Activated CD4-positive, CD25-positive, alpha-beta regulatory T cell treated with anti-CD3 and anti-CD28 coated beads, Interleukin-2, amount 50 U/mL, for 24 hours (primary cell): ENCODE measurements around the gene SRBD1.

Experiments
- ATAC-seq, 2 donors: fragments of 150-1000 bp; cut with Tn5 transposase; one replicate each; pipeline ENCODE4 v1.10.0; 2021; ENCODE audit warnings: mild to moderate bottlenecking in 1 of 2, moderate library complexity in 1 of 2

Gene SRBD1

DNA sequence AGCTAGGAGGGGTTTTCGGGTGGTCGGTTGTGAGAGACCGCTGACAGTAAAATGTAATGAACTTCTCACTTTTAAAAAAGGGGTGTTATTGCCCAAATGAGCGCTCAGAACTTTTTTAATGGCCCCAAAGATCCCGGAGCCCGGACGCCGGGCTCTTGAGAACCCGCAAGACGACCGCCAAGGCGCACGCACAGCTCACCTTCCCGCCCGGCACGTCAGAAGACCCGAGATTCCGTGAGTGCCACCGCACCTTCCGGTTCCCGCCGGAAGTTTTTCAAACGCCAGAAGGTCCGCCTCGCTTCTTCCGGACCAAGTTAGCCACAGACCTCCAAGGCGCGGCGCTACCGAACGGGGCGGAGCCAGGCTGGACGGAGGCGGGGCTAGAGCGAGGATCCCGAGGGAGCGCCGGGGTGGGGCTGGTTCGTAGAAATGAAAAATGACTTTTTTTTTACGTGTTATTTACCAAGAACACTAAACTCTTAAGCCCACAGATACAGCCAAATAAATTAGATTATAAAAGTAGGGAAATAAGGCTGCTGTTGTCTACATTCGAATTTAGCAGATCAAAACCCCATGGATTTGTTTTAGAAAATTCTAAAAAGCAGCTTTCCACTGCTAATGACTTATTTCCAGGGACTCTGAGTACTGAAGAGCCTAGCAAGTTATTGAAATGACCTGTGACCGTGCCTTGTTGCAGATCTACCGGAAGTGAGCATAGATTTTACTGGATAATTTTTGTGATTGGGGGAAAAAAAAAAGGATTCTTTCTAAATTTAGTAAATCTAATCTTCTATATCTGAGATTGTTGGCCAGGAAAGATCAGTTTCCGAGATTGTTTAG, at the start of gene SRBD1:
TSS of gene SRBD1 (minus strand) at position 248 of the 840 bp plus-strand sequence. CDS start 5,826 bp downstream, outside the sequence.
- ATAC-seq, result peak; percentile 95 to 96

- no peak for ATAC-seq
These were observed 43.2 kb upstream of the SRBD1 start for GRCh38 chr2:45654250-45654649.

- ATAC-seq, result no peak
These were observed 42.3 kb upstream of the SRBD1 start for GRCh38 chr2:45653122-45653913.

GRCh38 chr2:45652090-45653031, 41.3 kb upstream of the SRBD1 start:
- ATAC-seq, result no peak

GRCh38 chr2:45651415-45652089, 40.5 kb upstream of the SRBD1 start, which contains the start of gene PRKCE:
PRKCE (plus strand) TSS chr2:45651675.
- peak; percentile 21 to 36 for ATAC-seq

- peak; percentile 86 for ATAC-seq
These were observed 39.9 kb upstream of the SRBD1 start for GRCh38 chr2:45650851-45651414.

- ATAC-seq, result peak; percentile 15 to 24
These were observed 39.1 kb upstream of the SRBD1 start for GRCh38 chr2:45649858-45650811.

GRCh38 chr2:45649462-45649857, 38.4 kb upstream of the SRBD1 start:
- no peak for ATAC-seq

- no peak for ATAC-seq
These were observed 37.6 kb upstream of the SRBD1 start for GRCh38 chr2:45648636-45649035.

- ATAC-seq, result no peak
These were observed 37.0 kb upstream of the SRBD1 start for GRCh38 chr2:45647986-45648520.

GRCh38 chr2:45647356-45647755, 36.3 kb upstream of the SRBD1 start:
- no peak for ATAC-seq

DNA sequence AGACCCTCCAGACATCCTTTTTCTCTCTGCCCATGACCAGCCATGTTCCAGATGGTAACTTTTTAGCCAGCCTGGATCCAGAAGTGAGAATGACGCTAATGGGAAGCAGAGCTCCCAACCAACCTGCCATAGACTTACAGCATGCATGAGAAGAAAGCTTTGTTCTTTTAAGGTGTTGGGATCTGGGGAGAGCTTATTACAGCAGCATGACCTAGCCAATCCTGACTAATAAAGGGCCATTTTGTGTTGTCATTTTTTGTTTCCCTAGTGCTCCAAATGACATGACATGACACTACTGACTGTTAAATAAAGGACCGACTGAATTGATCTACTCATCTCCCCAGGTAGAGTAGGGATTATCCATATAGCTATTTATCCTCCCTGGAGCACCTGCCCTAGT, 35.2 kb upstream of the SRBD1 start:
- no peak for ATAC-seq

- ATAC-seq, result peak; percentile 94 to 98
These were observed 32.8 kb upstream of the SRBD1 start for GRCh38 chr2:45643543-45644542.

DNA sequence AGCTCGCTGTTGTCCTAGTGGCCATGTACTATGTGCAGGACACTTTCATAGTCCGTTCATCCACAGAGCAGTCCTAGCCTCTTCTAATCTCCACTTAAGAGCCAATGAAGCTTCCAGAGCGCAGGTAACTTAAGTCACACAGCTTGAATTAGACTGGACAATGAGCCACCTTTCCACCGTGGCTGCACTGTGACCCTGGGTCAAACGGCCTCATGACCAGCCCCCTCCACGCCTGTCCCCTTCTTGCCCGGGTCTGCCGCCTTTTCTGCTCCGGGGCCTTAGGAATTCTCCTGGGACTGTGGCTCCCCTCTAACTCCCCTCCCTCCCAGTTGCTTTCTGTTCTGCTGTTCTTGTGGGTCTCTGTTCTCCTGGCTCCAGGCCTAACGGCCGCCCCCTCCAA, 32.0 kb upstream of the SRBD1 start:
- peak in 1 of 2 donors; percentile 12 for ATAC-seq

DNA sequence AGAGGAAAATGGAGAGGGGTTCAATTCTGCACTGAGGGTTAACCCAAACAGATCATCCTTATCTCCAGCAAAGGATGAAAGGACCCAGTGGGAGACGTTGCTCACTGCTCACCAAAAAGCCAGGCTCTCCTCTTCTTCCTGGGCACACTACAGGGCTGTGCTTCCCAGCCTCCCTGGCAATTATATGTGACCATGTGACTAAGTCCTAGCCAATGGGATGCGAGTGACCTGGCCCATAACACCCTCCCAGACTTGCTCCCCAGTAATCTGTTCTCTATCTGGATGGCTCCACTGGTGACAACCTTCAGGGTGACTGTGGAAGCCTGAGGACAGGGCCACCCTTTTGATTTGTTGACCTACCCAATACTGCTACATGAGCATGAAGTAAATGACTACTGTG, 29.5 kb upstream of the SRBD1 start:
- ATAC-seq, result no peak

GRCh38 chr2:45637440-45637839, 26.4 kb upstream of the SRBD1 start:
- peak; percentile 20 to 25 for ATAC-seq

DNA sequence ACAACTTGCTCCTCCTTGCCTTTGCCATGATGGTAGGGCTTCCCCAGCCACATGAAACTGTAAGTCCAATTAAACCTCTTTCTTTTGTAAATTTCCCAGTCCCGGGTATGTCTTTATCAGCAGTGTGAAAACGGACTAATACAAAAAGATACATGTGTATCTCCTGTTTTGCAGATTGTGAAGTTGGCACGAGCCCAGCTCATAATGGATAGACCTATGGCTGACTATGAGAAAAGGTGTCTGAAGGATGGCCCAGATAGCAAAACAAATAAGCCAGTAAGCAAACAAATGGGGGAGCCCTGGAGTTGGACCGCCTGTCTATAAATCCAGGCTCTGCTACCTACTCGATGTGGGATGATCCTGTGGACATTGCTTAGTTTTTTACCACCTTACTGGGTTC, 24.9 kb upstream of the SRBD1 start:
- no peak for ATAC-seq

GRCh38 chr2:45634223-45634622, 23.2 kb upstream of the SRBD1 start:
- ATAC-seq, result no peak

GRCh38 chr2:45631955-45632354, 20.9 kb upstream of the SRBD1 start:
- ATAC-seq, result no peak
